ENCODE results near the gene DDX24.

GRCh38 chr14:94042433-94043091 lies 38.4 kb downstream of the DDX24 start:
- TF ChIP-seq EP300 (IDR thresholded peaks at IDR 0.05) (no peak), CTCF (IDR thresholded peaks at IDR 0.05) (no peak), POLR2AphosphoS5 (IDR thresholded peaks at IDR 0.05) (no peak)
